ENCODE data around the gene NKD1. TPM values are rescaled to one million over a fixed set of nuclear protein-coding genes. Genes with fewer than 3 reads are reported as not detected.

NKD1 gene
- total RNA-seq, 1 donor from 2014 or later: 54.7 TPM

DNA sequence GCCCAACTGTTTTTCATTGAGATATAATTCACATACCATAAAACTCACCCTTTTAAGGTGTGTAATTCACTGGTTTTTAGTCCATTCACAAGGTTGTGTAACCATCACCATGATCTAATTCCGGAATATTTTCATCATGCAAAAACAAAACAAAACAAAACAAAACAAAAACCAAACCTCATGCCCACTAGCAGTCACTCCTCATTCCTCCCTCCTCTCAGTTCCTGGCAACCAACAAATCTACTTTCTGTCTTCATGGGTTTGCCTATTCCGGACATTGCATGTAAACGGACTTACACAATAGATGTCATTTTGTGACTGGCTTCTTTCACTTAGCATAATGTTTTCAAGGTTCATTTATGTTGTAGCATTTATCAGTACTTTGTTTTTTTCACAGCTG is 140.7 kb downstream of the NKD1 start:
- H3K4me3 Mint-ChIP-seq: no peak overlapping the region
- no peak overlapping the region for H3K27ac Mint-ChIP-seq (ENCODE audit: unreplicated experiment)
- H3K9me3 Mint-ChIP-seq: no peaks in the 10 kb centered on the region
- H3K36me3 Mint-ChIP-seq (ENCODE audit: low read depth): no peaks in the 10 kb centered on the region
- no peak for DNase-seq (ENCODE audit: low read depth, low spot score)
- peaks cover 23% of the 10 kb centered on the region for H3K27me3 Mint-ChIP-seq (ENCODE audit: low read depth)
- peaks cover 13% of the 10 kb centered on the region for H3K4me1 Mint-ChIP-seq
- TF ChIP-seq, protein P1, sequence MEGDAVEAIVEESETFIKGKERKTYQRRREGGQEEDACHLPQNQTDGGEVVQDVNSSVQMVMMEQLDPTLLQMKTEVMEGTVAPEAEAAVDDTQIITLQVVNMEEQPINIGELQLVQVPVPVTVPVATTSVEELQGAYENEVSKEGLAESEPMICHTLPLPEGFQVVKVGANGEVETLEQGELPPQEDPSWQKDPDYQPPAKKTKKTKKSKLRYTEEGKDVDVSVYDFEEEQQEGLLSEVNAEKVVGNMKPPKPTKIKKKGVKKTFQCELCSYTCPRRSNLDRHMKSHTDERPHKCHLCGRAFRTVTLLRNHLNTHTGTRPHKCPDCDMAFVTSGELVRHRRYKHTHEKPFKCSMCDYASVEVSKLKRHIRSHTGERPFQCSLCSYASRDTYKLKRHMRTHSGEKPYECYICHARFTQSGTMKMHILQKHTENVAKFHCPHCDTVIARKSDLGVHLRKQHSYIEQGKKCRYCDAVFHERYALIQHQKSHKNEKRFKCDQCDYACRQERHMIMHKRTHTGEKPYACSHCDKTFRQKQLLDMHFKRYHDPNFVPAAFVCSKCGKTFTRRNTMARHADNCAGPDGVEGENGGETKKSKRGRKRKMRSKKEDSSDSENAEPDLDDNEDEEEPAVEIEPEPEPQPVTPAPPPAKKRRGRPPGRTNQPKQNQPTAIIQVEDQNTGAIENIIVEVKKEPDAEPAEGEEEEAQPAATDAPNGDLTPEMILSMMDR (conservative IDR thresholded peaks at IDR 0.05): no peak

DNA sequence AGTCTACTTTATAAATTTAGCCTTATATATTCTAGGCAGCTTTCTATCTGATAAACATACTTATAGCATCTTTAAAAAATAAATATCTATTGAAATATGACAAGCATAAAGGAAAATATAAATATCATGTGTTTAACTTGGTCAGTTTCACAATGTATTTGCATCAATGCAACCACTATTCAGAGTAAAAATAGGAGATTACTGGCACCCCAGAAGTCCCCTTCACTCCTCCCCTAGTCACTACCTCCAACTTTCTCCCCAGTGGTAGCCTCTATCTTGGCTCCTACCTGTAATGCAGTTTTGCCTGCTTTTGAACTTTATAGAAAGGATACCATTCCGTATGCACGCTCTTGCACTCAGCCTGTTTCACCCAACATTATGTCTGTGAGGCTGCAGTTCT is 142.0 kb downstream of the NKD1 start:
- H3K9me3 Mint-ChIP-seq: no peaks in the 10 kb centered on the region
- peaks cover 31% of the 10 kb centered on the region for H3K27me3 Mint-ChIP-seq (ENCODE audit: low read depth)
- peaks cover 14% of the 10 kb centered on the region for H3K4me1 Mint-ChIP-seq
- no peaks in the 10 kb centered on the region for H3K36me3 Mint-ChIP-seq (ENCODE audit: low read depth)
- TF ChIP-seq, protein P1 (conservative IDR thresholded peaks at IDR 0.05): no peak
- H3K4me3 Mint-ChIP-seq: no peak overlapping the region
- H3K27ac Mint-ChIP-seq (ENCODE audit: unreplicated experiment): no peak overlapping the region
- DNase-seq (ENCODE audit: low read depth, low spot score): no peak

DNA sequence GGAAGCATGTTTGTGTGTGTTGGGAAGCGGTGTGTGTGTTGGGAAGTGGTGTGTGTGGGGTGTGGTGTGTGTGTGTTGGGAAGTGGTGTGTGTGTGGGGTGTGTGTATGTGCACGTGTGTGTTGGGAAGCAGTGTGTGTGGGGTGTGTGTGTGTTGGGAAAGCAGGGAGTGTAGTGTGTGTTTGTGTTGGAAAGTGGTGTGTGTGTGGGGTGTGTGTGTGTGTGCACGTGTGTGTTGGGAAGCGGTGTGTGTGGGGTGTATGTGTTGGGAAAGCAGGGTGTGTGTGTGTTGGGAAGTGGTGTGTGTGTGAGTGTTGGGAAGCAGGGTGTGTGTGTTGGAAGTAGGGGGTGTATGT is 144.4 kb downstream of the NKD1 start:
- TF ChIP-seq, protein P1 (conservative IDR thresholded peaks at IDR 0.05): no peak
- Mint-ChIP-seq H3K36me3 (ENCODE audit: low read depth) (no peaks in the 10 kb centered on the region), H3K4me3 (peak overlapping the region; percentile 17), H3K27ac (ENCODE audit: unreplicated experiment) (no peak overlapping the region), H3K27me3 (ENCODE audit: low read depth) (peaks cover 33% of the 10 kb centered on the region), H3K4me1 (peaks cover 27% of the 10 kb centered on the region), H3K9me3 (no peaks in the 10 kb centered on the region)
- DNase-seq (ENCODE audit: low read depth, low spot score): no peak

DNA sequence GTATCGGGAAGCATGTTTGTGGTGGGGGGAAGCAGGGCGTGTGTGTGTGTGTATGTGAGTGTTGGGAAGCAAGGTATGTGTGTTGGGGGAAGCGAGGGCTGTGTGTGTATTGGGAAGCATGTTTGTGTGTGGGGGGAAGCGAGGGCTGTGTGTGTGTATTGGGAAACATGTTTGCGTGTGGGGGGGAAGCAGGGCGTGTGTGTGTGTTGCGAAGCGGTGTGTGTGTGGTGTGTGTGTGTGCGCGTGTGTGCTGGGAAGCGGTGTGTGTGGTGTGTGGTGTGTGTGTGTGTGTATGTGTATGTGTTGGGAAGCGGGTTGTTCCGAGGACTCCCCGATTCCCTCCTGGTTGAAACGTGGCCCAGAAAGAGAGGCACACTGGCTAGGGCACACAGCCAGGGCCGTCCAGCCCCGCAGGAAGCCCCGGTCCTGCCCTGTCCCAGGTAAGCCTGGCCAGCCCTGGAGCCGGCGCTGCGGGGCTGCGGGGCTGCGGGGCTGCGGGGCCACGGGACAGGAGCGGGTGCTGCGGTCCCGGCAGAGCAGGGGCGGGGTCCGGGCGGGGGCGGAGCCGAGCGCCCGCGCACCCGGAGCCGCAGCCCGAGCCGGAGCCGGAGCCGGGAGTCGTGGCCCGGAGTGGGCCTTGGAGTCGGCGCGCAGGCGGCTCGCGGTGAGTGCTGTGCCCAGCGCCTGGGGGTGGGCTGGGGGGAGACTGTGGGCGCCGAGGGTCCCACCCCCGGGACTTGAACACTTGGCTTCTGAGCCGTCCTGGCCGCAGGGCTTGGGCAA is 145.0 kb downstream of the NKD1 start, which contains the start of gene NOD2:
Gene NOD2, plus strand, starts transcription at position 608 of the 783 bp plus-strand sequence. CDS start 5,890 bp downstream, outside the sequence.
- Mint-ChIP-seq H3K9me3 (no peaks in the 10 kb centered on the region), H3K36me3 (ENCODE audit: low read depth) (no peaks in the 10 kb centered on the region), H3K27ac (ENCODE audit: unreplicated experiment) (no peak within 1 kb of the TSS), H3K27me3 (ENCODE audit: low read depth) (peaks cover 33% of the 10 kb centered on the region), H3K4me3 (peak within 1 kb of the TSS; percentile 17), H3K4me1 (peaks cover 28% of the 10 kb centered on the region)
- TF ChIP-seq, protein P1 (conservative IDR thresholded peaks at IDR 0.05): no peak
- DNase-seq (ENCODE audit: low read depth, low spot score): no peak

DNA sequence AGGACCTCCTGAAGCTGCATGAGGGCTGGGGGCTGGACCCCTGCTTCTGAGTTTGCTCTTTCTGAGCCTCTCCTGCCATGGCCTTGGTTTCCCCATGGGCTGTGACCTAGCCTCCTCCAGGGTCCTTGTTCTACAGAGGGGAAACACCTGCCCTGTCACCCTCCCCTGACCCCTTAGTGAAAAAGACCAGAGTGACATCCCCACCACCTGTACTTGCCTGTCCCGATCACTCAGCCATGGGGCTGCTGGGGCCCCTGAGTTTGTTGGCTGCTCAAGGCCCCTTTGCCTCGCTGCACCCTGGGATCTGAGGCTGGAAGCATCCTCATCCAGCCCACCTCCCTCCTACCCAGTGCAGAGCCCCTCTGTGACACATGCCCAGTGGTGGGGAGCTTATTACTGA is 146.0 kb downstream of the NKD1 start:
- no peak for DNase-seq (ENCODE audit: low read depth, low spot score)
- Mint-ChIP-seq H3K4me3 (no peak overlapping the region), H3K9me3 (no peaks in the 10 kb centered on the region), H3K27me3 (ENCODE audit: low read depth) (peaks cover 31% of the 10 kb centered on the region), H3K36me3 (ENCODE audit: low read depth) (no peaks in the 10 kb centered on the region), H3K27ac (ENCODE audit: unreplicated experiment) (no peak overlapping the region), H3K4me1 (peaks cover 34% of the 10 kb centered on the region)
- TF ChIP-seq, protein P1 (conservative IDR thresholded peaks at IDR 0.05): no peak
